Renal cortex interstitium (tissue), 11 donors: Measurements from ENCODE around the gene RFC3. TPM values are rescaled to one million over a fixed set of nuclear protein-coding genes. Genes with fewer than 3 reads are reported as not detected.

ENCODE experiments used
- DNase-seq, 11 donors: peaks; one replicate each; pipeline ENCODE4 v3.0.0-alpha.2; 2013; ENCODE audit warnings: low read depth in 9 of 11, low spot score in 4 of 11; ENCODE audit errors: extremely low read depth in 1 of 11
- polyA plus RNA-seq, 3 donors: library from polyadenylated mRNA; unstranded; fragments of 120-200 nt; gene quantifications; one replicate each; pipeline ENCODE4 v1.2.1, GENCODE V29; 2013; ENCODE audit not compliant: insufficient read length in 3 of 3

RFC3 gene
- polyA plus RNA-seq, 3 donors: 21.7 to 30.4 (median 25.1) TPM

DNA sequence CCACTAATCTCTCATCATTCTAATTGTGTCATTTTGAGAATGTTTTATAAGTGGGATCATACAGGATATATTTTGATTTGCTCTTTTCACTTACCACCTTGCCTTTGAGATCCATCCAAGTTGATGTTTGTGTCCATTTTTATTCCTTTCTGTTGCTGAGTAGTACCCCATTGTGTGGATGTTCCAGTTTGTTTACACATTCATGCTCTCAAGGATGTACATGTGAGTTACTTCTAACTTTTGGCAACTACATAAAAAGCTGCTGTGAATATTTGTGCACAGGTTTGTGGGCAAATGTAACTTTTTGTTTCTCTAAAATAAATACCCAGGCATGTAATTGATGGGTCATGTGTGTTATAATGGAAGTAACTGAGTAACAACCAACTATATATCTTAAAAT, 64.9 kb downstream of the RFC3 start:
- no peak for DNase-seq

DNA sequence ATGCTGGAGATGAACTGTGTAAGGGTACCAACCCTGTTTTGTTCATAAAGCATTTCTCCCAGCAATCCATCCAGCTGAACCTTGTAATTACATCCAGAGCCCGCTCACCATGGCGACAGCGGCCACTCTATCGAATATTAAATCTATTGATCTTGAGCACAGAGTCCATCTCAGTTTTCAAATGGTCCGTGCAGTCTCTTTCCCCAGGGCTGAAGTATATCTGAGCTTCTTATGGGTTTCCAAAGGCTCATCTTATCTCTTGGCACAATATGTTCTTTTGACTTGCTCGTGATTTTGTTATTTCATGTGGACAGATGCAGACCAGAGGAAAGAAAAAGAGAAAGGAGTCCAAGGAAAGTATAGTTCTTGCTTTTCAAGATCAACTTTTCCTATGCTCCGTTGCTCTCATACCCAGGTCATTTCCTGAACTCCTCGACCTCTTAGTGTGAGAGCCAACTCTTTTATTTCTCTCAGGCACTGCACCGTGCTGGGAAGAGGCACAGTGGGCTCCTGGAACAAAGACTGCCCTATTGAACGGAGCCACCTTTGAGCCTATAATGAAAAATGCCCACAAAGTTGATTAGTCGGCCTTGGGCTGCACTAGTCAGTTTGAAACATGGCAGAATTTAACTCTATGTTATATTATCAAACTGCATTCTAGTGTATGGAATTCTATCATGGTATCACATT, 66.7 kb downstream of the RFC3 start:
- no peak for DNase-seq
